ENCODE results near the gene UBE2Q1. TPM values are rescaled to one million over a fixed set of nuclear protein-coding genes. Genes with fewer than 3 reads are reported as not detected.
A peak's percentile ranks its signal among the peaks of the same experiment; 100 is the strongest.

The UBE2Q1 gene
- total RNA-seq, 4 donors from 2014 or later = 30.6 to 60.2 (median 32.0) TPM

- TF ChIP-seq CTCF (IDR thresholded peaks at IDR 0.05) = no peak
- 89% methylated on average over 1 of the region's 1 CpG for WGBS
- Histone ChIP-seq H3K27ac (no peak overlapping the region), H3K4me1 (peaks cover 37% of the 10 kb centered on the region), H3K36me3 (no peaks in the 10 kb centered on the region), H3K9me3 (no peaks in the 10 kb centered on the region), H3K4me3 (peak overlapping the region; percentile 64), H3K27me3 (peaks cover 42% of the 10 kb centered on the region)
- no peak for DNase-seq (ENCODE audit: low spot score in 2 of 2)
These were observed 59.0 kb downstream of the UBE2Q1 start for GRCh38 chr1:154499446-154499845.

Other genes with a start within 250 kb of the UBE2Q1 start
- gene AQP10, start 237.6 kb downstream of the UBE2Q1 start, total RNA-seq = under 1 TPM in 1 of 4 donors, not detected in 3; 0.26 TPM
- 10 to 100 TPM; 14.4 to 34.4 (median 22.0) TPM for gene ATP8B2, start 233.1 kb downstream of the UBE2Q1 start, total RNA-seq
- gene IL6R, start 153.3 kb downstream of the UBE2Q1 start, total RNA-seq = 10 to 100 TPM; 16.1 to 22.9 (median 20.8) TPM
- 1 to 10 TPM in 3 of 4 donors, under 1 TPM in 1; 0.72 to 2.6 (median 2.0) TPM for gene TDRD10, start 56.4 kb downstream of the UBE2Q1 start, total RNA-seq
- gene SHE, start 56.2 kb downstream of the UBE2Q1 start, total RNA-seq = 1 to 10 TPM; 2.0 to 7.3 (median 4.8) TPM
- under 1 TPM; 0.26 to 0.83 (median 0.33) TPM for gene CHRNB2, start 9.1 kb upstream of the UBE2Q1 start, total RNA-seq
- 100 to 1,000 TPM in 2 of 4 donors, 10 to 100 TPM in 2; 73.7 to 107 (median 93.2) TPM for gene ADAR, start 49.5 kb upstream of the UBE2Q1 start, total RNA-seq

Measured in suprapubic skin (tissue), 4 donors.